Medulla oblongata (tissue), 1 donor: ENCODE data around the gene FCHSD2.
"Not testable (repeated sequence)": the region's sequence is repeated elsewhere in the genome, so short reads cannot be mapped to it uniquely, and the experiment has no call there.

Experiments
- DNase-seq: peaks from one replicate; pipeline ENCODE4 v3.0.0-alpha.2; 2015; ENCODE audit errors: extremely low spot score

FCHSD2 gene

DNA sequence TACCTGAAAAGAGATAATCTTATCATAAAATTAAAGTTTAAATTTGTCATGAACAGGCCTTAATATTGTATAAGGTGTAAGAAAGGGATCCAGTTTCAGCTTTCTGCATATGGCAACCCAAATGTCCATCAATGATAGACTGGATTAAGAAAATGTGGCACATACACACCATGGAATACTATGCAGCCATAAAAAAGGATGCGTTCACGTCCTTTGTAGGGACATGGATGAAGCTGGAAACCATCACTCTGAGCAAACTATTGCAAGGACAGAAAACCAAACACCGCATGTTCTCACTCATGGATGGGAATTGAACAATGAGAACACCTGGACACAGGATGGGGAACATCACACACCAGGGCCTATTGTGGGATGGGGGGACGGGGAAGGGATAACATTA, 18.2 kb downstream of the FCHSD2 start:
- DNase-seq = not testable (repeated sequence)

DNA sequence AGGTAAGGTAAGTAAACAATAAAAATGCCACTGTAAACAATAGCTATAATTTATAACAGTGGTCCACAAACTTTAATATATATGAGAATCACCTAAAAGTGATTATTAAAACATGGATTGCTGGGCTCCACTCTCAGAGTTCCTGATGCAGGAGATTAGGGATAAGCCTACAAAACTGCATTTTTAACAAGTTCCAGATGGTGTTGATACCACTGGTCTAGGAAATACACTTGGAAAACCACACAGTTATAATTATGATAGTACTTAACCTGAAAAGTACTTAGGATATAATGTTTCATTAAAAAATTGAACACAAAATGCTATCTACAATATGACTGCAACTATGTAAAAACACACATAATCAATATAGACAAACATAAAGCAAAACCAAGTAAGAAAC, 20.4 kb downstream of the FCHSD2 start:
- no peak for DNase-seq

DNA sequence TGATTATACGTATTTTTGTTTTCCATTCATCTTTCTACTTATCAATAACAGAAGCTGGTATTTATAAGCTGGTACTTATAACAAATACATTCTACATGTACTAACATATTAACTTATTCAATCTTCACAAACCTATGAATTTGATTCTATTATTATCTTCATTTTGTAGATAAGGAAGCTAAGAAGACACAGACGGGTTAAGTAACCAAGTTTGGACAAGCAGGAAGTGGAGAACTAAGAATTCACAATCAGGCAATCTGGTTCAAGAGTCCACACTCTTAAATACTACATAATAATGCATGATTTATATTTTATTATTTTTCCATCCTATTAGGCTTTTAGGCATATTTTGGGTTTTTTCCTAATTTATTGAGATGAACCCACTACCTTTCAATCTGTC, 25.0 kb downstream of the FCHSD2 start:
- DNase-seq = no peak

DNA sequence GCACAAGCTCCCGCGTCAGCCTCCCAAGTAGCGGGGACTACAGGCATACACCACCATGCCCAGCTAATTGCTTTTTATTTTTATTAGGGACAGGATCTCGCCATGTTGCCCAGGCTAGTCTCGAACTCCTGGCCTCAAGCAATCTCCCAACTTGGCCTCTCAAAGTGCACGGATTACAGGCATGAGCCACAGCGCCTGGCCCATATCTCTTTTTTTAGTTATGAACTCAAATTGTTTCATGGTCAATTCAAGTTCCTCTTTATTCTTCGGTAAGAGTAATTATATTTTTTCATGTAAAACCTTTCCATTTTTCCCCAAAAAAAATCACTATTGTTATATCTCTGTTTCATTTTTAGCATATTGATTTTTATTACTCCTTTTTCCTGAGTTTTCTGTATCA, 25.5 kb downstream of the FCHSD2 start:
- no peak for DNase-seq

DNA sequence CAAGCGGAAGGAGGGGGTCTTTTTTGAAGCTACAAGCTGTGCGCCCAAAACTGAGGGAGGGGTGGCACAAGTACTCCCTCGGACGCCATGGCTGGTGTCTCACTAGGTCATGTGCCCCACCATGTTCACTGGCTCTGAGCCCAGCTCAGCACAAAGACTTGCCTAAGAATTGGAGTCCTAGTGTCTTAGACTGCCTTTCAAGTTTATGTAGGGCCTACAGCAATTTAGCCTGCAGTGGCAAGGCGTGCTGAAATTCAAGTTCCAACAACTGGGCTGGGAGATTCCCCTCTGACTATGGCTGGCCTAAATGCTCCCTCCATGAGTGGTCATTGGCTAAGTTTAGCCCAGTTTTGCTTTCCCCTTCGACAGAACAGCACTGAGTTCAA, 27.3 kb downstream of the FCHSD2 start:
- no peak for DNase-seq

DNA sequence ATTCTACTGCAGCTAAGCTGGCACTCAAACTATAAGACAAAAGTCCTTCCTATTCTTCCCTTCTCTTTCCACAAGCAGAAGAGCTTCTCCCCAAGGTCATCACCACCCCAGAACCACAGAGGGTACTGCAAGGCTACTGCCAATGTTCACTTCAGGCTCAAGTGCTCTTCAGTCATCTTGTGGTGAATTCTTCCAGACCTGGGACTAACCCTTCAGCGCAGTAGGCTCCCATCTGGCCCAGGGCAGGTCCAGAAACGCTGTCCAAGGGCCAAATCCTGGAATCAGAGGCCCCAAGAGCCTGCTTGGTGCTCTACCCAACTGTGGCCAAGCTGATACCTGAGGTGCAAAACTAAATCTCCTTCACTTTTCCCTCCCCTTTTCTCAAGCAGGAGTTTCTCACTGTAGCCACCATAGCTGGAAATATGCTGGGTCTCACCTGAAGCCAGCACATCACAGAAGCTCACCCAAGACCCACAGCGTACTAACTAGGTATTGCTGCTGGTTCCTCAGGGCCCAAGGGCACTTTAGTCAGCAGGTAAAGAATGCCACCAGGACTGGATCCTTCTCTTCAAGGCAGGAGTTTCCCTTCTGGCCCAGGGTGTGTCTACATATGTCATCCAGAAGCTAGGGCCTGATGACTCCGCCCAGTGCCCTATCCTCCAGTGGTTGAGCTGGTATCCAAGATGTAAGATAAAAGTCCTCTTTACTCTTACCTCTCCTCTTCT, 27.8 kb downstream of the FCHSD2 start:
- no peak for DNase-seq

DNA sequence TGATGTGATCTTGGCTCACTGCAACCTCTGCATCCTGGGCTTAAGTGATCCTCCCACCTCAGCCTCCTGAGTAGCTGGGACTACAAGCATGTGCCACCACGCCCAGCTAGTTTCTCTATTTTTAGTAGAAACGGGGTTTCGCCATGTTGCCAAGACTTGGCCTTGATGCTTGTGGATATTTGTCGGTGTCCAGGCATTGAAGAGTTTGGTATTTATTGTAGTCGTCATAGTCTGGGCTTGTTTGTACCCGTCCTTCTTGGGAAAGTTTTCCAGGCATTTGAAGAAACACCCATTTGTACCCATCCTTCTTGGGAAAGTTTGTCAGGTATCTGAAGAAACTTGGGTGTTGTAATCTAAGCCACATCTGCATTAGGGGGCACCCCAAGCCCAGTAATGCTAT, 28.7 kb downstream of the FCHSD2 start:
- DNase-seq = no peak

DNA sequence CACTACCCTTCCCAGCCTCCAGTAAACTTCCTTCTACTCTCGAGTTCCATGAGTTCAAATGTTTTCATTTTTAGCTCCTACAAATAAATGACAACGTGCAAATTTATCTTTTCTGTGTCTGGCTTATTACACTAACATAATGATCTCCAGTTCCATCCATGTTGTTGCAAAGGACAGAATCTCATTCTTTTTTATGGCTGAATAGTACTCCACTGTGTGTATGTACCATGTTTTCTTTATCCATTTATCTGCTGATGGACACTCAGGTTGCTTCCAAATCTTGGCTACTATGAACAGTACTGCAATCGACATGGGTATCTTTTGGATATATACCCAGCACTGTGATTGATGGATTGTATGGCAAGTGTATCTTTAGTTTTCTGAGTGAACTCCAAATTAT, 34.5 kb downstream of the FCHSD2 start:
- DNase-seq = no peak

DNA sequence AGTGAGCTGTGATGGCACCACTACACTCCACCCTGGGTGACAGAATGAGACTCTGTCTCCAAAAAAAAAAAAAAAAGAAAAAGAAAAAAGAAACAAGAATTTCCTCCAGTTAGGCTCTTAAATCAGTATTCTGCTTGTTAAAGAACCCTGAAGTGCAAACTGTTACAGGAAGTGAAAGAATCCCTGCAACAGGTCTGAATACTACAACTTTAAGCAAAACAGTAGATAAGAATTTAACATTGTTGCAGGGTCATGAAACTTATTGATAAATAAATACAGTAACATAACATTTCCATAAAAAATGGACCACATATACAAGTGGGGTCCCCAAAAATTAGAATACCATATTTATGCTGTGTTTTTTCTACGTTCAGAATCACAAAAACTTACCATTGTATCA, 35.8 kb downstream of the FCHSD2 start:
- DNase-seq = no peak

DNA sequence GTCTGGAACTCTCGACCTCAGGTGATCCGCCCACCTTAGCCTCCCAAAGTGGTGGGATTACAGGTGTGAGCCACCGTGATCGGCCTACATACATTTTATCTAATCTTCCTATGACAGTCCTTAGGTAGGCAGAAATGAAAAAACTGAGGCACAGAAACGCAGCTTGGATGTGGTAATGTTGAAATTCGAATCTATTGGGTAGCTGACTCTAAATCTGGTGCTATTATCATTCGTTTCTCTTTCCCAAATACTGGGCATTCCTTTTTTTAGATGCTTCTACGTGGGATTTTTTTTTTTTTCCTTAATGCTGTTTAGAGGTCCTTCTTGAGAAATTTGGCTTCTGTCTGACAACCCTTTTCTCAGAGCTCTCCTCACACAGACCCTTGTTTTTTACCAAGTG, 41.5 kb downstream of the FCHSD2 start:
- DNase-seq = no peak

DNA sequence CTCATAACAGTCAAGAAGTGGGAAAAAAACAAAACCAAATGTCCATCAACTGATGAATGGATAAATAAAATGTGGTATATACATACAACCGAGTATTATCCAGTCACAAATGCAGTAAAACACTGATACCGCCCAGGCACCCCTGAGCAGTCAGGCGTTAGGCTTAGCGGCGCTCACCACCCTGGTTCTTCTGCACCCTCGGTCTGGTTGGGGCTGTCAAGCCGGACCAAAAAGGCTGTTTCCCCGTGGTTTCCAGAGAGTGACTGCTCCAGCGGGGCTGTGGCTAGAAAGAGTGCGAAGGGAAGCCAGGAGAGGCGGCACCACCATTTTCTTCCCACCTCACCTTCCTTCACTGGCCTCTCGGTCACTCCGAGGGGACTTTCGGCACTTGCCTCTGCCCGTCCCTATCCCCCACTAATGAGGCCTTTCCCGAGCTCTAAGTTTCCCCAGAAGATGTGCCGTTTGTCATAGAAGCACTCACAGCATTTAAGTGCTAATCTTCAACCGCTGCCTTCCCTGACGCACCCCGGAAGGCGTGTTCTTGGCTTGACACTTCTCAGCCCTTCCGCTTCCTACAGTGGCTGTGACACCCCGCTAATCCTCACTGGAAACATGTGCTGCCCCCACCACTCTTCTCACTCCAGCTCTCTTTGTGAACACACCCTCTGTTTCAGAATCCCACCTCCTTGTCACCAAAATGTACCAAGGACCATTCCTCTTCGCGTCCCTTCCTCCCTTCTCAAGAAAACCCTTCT, 42.4 kb downstream of the FCHSD2 start:
- no peak for DNase-seq

DNA sequence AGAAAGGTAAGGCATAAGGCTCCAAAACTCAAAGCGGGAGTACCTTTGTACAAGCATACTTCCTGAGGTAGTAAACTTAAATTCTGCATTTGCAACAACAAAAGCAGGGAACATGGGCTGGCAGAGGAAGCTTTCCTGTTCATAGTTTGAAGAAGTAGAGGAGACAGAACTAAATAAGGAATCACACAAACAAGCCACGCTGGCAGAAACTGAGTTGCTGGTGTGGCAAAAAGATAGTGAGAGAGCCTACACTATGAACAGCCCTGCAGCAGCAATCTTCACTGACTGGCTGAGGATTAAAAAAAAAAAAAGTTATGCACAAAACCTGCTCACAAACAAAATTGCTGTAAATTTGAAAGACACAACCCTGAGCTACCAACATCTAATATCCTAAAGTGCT, 46.5 kb downstream of the FCHSD2 start:
- DNase-seq = peak; percentile 69

DNA sequence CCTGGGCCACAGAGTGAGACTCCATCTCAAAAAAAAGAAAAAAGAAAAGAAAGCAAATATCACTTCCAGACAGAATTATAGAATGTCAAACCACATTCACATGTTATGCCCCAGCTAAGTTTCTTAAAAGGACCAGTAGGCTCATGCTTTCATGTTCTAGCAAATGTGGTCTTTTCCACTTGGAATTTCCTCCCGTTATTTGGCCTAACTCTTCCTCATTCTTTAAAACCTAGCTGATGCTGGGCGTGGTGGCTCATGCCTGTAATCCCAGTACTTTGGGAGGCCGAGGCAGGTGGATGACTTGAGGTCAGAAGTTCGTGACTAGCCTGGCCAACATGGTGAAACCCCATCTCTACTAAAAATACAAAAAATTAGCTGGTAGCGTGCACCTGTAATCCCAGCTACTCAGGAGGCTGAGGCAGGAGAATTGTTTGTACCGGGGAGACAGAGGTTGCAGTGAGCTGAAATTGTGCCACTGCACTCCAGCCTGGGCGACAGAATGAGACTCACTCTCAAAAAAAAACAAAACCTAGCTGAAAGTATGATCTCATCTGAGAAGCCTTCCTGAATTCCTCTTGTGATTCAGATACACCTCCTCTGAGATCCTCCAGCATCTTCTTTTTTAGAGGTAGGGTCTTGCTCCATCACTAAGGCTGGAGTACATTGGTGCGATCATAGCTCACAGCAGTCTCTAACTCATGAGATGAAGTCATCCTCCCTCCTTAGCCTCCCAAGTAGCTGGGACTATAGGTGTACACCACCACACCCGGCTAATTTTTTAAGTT, 50.4 kb downstream of the FCHSD2 start:
- no peak for DNase-seq

DNA sequence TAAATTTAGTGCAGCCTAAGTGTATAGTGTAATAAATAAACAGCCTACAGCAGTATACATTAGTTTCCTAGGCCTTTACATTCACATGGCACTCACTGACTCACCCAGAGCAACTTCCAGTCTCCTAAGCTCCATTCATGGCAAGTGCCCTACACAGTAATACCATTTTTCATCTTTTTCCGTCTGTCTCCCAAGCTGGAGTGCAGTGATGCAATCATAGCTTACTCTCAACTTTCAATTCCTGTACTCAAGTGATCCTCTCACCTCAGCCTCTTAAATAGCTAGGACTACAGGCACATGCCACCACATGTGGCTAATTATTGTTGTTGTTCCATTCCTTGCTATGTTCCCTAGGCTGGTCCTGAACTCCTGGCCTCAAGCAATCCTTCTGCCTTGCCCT, 54.4 kb downstream of the FCHSD2 start:
- peak; percentile 14 for DNase-seq

DNA sequence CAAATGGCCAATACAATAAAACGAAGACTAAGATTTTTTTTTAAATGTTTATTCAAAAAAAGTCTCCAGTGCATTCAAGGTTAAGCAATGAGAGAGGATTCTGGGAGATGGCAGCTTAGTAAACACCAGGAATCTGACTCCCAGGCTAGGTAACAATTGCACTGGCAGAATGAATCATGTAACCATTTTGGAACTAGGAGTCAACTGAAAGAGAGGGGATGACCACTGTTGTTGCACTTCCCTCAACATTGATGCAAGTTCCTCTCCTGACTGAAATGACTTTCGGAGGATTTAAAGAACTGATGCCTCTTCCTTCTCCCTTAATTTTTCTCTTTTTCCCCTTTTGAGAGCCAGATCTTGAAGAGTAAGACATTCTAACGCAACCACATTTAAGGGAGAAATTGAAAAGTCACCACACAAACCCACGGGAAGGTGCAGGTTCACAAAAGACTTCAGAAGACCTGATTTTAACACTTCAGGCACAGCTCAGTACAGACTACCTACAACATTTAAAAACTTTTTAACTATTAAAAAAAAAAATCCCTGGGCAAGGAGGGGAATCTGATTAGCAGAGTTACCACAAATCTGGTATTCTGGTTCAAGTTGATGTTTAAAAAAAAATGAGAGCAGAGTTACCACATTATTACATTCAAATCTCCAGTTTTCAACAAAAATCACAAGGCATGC, 56.8 kb downstream of the FCHSD2 start:
- peak; percentile 73 for DNase-seq

DNA sequence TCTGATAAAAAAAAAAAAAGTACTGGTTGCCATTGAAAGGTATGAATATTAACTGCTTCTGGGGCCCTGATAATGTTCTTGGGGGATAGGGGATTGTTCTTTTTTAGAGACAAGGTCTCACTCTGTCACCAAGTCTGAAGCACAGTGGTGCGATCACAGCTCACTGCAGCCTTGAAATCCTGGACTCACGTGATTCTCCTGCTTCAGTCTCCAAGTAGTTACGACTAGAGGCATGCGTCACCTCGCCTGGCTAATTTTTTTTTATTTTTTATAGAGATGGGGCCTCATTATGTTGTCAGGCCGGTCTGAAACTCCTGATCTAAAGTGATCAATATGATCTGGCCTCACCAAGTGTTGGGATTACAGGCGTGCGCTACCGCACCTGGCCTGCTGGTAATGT, 63.5 kb downstream of the FCHSD2 start:
- DNase-seq = no peak

DNA sequence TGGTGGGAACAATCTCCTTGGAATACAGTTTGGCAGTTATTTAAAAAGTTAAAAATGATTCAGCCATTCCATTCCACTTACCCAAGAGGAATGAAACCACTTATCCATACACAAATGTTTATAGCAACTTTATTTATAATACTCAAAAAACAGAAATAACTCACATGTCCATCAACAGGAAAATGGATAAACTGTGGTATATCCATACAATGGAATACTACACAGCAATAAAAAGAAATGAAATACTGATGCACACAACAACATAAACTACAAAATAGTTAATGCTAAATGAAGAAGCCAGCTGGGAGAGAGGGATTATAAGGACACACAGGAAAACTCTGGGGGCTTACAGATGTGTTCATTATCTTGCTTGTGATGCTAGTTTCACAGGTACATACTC, 64.7 kb downstream of the FCHSD2 start:
- DNase-seq = no peak

DNA sequence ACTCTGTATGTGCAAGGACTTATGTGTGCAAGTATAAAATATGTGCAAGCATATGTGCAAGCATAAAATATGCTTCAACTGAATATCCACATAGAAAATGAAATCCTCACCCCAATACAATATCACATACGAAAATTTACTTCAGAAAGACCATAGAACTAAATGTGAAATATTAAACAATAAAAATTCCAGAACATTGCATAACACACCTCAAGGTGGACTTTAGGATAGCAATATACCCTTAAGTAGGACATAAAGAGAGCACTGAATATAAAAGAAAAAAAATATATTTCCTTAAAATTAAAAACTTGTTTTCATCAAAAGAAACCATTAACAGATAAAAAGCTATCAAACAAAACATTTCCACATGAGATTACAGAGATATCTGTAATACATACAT, 67.8 kb downstream of the FCHSD2 start:
- DNase-seq = no peak

DNA sequence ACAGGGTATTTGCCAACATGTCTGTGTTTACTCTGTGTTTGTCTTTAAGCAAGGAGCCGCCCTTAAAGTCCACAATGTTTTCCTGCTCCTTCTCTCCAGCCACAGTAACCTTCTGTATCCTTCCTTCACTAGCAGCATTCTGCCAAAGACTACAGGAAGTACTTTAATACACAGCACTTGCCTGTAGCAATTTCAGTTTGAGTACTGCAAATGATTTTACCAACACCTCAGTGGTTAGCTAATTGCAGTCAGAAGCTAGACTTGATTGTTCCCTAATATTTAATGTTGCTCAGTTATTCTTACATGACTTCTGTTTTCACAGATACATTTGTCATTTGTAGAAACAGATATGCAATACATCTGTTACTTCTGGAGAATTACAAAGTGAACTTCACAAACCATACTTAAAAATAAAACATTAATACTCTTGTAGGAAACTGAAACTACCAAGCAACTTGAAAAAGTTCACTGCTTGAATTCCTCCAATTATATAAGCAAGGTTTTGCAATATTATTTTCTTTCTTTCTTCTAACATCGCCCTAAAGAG, 69.1 kb downstream of the FCHSD2 start:
- DNase-seq = peak; percentile 29

DNA sequence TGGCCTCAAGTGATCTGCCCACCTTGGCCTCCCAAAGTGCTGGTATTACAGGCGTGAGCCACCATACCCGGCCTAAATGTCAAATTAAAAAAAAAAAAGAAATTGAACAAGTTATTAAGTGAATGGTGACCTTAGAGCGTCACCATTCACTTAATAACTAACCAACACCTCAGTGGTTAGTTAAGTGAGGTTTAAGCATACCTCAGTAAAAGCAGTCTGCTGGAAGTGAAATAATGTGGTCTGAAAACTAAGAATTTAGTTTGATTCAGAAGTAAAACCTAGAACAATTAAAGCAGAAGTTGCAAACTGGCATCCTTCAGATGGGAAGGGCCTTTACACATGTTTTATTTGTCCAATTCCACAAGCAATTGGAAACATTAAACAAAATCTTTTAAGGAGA, 71.5 kb downstream of the FCHSD2 start:
- DNase-seq = no peak

DNA sequence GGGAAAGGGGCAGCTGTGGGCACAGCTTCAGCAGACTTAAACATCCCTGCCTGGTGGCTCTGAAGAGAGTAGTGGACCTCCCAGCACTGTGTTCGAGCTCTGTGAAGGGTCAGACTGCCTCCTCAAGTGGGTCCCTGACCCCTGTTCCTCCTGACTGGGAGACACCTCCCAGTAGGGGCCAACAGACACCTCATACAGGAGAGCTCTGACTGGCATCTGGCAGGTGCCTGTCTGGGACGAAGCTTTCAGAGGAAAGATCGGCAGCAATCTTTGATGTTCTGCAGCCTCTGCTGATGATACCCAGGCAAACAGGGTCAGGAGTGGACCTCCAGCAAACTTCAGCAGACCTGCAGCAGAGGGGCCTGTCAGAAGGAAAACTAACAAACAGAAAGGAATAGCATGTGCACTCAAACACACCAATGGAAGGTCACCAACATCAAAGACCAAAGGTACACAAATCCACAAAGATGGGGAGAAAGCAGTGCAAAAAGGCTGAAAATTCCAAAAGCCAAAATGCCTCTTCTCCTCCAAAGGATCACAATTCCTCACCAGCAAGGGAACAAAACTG, 80.2 kb downstream of the FCHSD2 start:
- DNase-seq = not testable (repeated sequence)

DNA sequence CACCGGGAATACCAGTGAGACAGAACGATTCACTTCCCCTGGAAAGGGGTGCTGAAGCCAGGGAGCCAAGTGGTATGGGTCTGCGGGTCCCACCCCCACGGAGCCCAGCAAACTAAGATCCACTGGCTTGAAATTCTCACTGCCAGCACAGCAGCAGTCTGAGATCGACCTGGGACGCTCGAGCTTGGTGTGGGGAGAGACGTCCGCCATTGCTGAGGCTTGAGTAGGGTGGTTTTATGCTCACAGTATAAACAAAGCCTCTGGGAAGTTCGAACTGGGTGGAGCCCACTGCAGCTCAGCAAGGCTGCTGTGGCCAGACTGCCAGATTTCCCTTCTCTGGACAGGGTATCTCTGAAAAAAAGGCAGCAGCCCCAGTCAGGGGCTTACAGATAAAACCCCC, 80.7 kb downstream of the FCHSD2 start:
- not testable (repeated sequence) for DNase-seq
